HEK293T (cell line): ENCODE data around the gene SLC25A42.

ENCODE experiments used
- L3MBTL2 ChIP-seq: fragments of 450-650 bp; conservative IDR thresholded peaks from 2 replicates; pipeline ENCODE4 v1.6.1; 2016; ENCODE audit warnings: mild to moderate bottlenecking
- LEF1 ChIP-seq: fragments of 450-650 bp; IDR thresholded peaks from 2 replicates; pipeline ENCODE4 v1.6.1; 2017; ENCODE audit warnings: mild to moderate bottlenecking, borderline replicate concordance

GRCh38 chr19:19096641-19097627 is 33.1 kb downstream of the SLC25A42 start:
- TF ChIP-seq L3MBTL2 (no peak), LEF1 (no peak)
